Gastrocnemius medialis (tissue), 4 donors: ENCODE results near the gene CDH4.

Experiments used
- CTCF ChIP-seq, 5 experiments: fragments of 450-650 bp in 3 of 5; fragments of 200-600 bp in 2 of 5; sonication (generic) in 2 of 5; IDR thresholded peaks in 4 of 5; conservative IDR thresholded peaks in 1 of 5; 1 replicate in 4 of 5; 2 replicates in 1 of 5; pipeline ENCODE4 v1.5.1; 2016 to 2019; ENCODE audit warnings: antibody characterized with exemption in 5 of 5, mild to moderate bottlenecking in 3 of 5, moderate library complexity in 3 of 5
- POLR2A ChIP-seq, 2 donors: fragments of 450-650 bp; IDR thresholded peaks; one replicate each; pipeline ENCODE4 v1.6.1; 2017; ENCODE audit warnings: antibody characterized with exemption in 2 of 2, mild to moderate bottlenecking in 2 of 2, moderate library complexity in 2 of 2

GRCh38 chr20:61810066-61810737 is 558.1 kb downstream of the CDH4 start:
- TF ChIP-seq CTCF (IDR thresholded peaks at IDR 0.05 in 4 of 5, conservative IDR thresholded peaks at IDR 0.05 in 1 of 5) (no peak), POLR2A (IDR thresholded peaks at IDR 0.05) (no peak)
